Measurements from ENCODE around the gene FBLL1.

GRCh38 chr5:168486136-168486879 lies 42.8 kb upstream of the FBLL1 start, which contains the start of gene RARS1:
- TF ChIP-seq CTCF (IDR thresholded peaks at IDR 0.05) (peak; percentile 81 to 98 (median 92)), POLR2A (IDR thresholded peaks at IDR 0.05) (peak in 3 of 4 donors; percentile 70 to 81 (median 77))

All from esophagus squamous epithelium (tissue), 4 donors.